ENCODE measurements around the gene PRIMA1.

DNA sequence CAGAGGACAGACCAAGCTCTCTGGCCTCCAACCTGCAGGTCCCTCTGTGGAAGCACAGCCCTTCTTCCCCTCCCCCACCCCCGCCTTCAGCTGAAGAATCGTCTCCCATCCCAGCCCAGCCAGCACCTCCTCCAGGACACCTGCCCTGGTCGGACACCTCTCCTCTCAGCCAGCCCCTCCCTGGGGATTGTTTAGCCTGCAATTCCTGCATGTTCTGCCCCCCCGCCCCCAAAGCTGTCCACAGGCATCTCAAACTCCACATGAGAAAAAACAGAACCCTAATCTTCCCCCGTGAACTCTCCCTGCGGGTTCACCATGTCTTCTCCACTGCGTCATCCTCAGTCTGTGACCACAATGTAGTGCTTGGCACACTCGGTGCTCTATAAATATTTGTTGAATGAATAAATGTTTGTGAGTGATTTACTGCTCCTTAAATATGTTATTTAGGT lies 24.1 kb downstream of the PRIMA1 start:
- TF ChIP-seq, protein P1, sequence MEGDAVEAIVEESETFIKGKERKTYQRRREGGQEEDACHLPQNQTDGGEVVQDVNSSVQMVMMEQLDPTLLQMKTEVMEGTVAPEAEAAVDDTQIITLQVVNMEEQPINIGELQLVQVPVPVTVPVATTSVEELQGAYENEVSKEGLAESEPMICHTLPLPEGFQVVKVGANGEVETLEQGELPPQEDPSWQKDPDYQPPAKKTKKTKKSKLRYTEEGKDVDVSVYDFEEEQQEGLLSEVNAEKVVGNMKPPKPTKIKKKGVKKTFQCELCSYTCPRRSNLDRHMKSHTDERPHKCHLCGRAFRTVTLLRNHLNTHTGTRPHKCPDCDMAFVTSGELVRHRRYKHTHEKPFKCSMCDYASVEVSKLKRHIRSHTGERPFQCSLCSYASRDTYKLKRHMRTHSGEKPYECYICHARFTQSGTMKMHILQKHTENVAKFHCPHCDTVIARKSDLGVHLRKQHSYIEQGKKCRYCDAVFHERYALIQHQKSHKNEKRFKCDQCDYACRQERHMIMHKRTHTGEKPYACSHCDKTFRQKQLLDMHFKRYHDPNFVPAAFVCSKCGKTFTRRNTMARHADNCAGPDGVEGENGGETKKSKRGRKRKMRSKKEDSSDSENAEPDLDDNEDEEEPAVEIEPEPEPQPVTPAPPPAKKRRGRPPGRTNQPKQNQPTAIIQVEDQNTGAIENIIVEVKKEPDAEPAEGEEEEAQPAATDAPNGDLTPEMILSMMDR (IDR thresholded peaks at IDR 0.05) = no peak
- TF ChIP-seq POLR2A (IDR thresholded peaks at IDR 0.05) = no peak
